Mesendoderm (in vitro differentiated cells): ENCODE results near the gene ZDBF2.
A peak's percentile ranks its signal among the peaks of the same experiment; 100 is the strongest.

Source experiments
- DNase-seq: peaks from one replicate; pipeline ENCODE4 v3.0.0; 2013
- H2AK5ac ChIP-seq: 2 replicates; pipeline ENCODE4 v1.6.1; 2013; ENCODE audit warnings: low read length, inconsistent platforms
- H2BK120ac ChIP-seq: 2 replicates; pipeline ENCODE4 v1.6.1; 2013; ENCODE audit warnings: low read depth, mild to moderate bottlenecking, low read length, moderate library complexity, mixed read lengths
- H2BK15ac ChIP-seq: replicated peaks from 2 replicates; pipeline ENCODE4 v1.6.1; 2013; ENCODE audit warnings: low read depth, mild to moderate bottlenecking, moderate library complexity
- H2BK5ac ChIP-seq: 2 replicates; pipeline ENCODE4 v1.6.1; 2013; ENCODE audit warnings: low read length, inconsistent platforms
- H3K18ac ChIP-seq: 2 replicates; pipeline ENCODE4 v1.6.1; 2013; ENCODE audit warnings: mild to moderate bottlenecking, low read length, mixed read lengths
- H3K23ac ChIP-seq: one replicate; pipeline ENCODE4 v1.6.1; 2013; ENCODE audit warnings: low read length
- H3K27ac ChIP-seq: 2 replicates; pipeline ENCODE4 v1.5.1; 2013; ENCODE audit warnings: low read depth, mild to moderate bottlenecking, inconsistent platforms, low read length, moderate library complexity
- H3K27me3 ChIP-seq: 2 replicates; pipeline ENCODE4 v1.6.1; 2013; ENCODE audit warnings: low read length, control low read depth, mild to moderate bottlenecking, inconsistent platforms; ENCODE audit not compliant: insufficient read depth, poor library complexity
- H3K36me3 ChIP-seq: 2 replicates; pipeline ENCODE4 v1.6.1; 2013; ENCODE audit warnings: low read length, inconsistent platforms; ENCODE audit not compliant: control insufficient read depth, insufficient read depth
- H3K4ac ChIP-seq: one replicate; pipeline ENCODE4 v1.6.1; 2013; ENCODE audit warnings: low read depth, mild to moderate bottlenecking, low read length, moderate library complexity
- H3K4me1 ChIP-seq: 2 replicates; pipeline ENCODE4 v1.6.1; 2013; ENCODE audit warnings: low read depth, low read length, inconsistent platforms; ENCODE audit not compliant: control insufficient read depth
- H3K4me2 ChIP-seq: 2 replicates; pipeline ENCODE4 v1.6.1; 2013; ENCODE audit warnings: low read length
- H3K4me3 ChIP-seq: 2 replicates; pipeline ENCODE4 v1.5.1; 2013; ENCODE audit warnings: mild to moderate bottlenecking, low read length
- H3K56ac ChIP-seq: one replicate; pipeline ENCODE4 v1.6.1; 2013; ENCODE audit warnings: low read length
- H3K79me1 ChIP-seq: 2 replicates; pipeline ENCODE4 v1.6.1; 2013; ENCODE audit warnings: low read length, inconsistent platforms
- H3K79me2 ChIP-seq: 2 replicates; pipeline ENCODE4 v1.6.1; 2013; ENCODE audit warnings: mild to moderate bottlenecking, low read length; ENCODE audit not compliant: control insufficient read depth, insufficient read depth
- H3K9ac ChIP-seq: 2 replicates; pipeline ENCODE4 v1.6.1; 2013; ENCODE audit warnings: low read length, inconsistent platforms
- H4K5ac ChIP-seq: one replicate; pipeline ENCODE4 v1.6.1; 2013; ENCODE audit warnings: low read length
- H4K8ac ChIP-seq: one replicate; pipeline ENCODE4 v1.6.1; 2013; ENCODE audit warnings: low read depth, mild to moderate bottlenecking, control low read depth, low read length, moderate library complexity
- WGBS: extraction: QIAGEN DNeasy Blood & Tissue Kit; methylation state at CpG from one replicate; pipeline ENCODE4 v1.1.7; 2013; ENCODE audit warnings: low lambda C conversion rate, missing lambda C conversion rate; ENCODE audit not compliant: insufficient coverage; ENCODE audit errors: extremely low coverage; 5-methylcytosine and 5-hydroxymethylcytosine counted together

ZDBF2 gene

GRCh38 chr2:206323033-206323432 lies 48.6 kb downstream of the ZDBF2 start:
- H2BK120ac ChIP-seq, result no peak overlapping the region
- H3K79me2 ChIP-seq, result no peaks in the 10 kb centered on the region
- H3K23ac ChIP-seq, result no peak overlapping the region
- H4K8ac ChIP-seq, result no peak overlapping the region
- H3K27ac ChIP-seq, result no peak overlapping the region
- no peak overlapping the region for H3K4ac ChIP-seq
- H3K56ac ChIP-seq, result no peak overlapping the region
- H3K4me1 ChIP-seq, result no peaks in the 10 kb centered on the region
- WGBS, result no CpG with 5 or more reads among the region's 3 CpGs
- H2BK15ac ChIP-seq, result no peak overlapping the region
- no peak overlapping the region for H3K18ac ChIP-seq
- no peak for DNase-seq
- no peak overlapping the region for H4K5ac ChIP-seq
- no peaks in the 10 kb centered on the region for H3K36me3 ChIP-seq
- no peaks in the 10 kb centered on the region for H3K27me3 ChIP-seq
- no peak overlapping the region for H3K9ac ChIP-seq
- H2AK5ac ChIP-seq, result no peak overlapping the region
- H3K4me3 ChIP-seq, result no peak overlapping the region
- H3K79me1 ChIP-seq, result no peaks in the 10 kb centered on the region
- H2BK5ac ChIP-seq, result no peak overlapping the region
- H3K4me2 ChIP-seq, result no peak overlapping the region

- Histone ChIP-seq H3K4ac (no peak overlapping the region), H3K4me2 (no peak overlapping the region), H3K79me1 (no peaks in the 10 kb centered on the region), H3K27me3 (no peaks in the 10 kb centered on the region), H2AK5ac (no peak overlapping the region), H2BK120ac (no peak overlapping the region), H3K4me3 (no peak overlapping the region), H3K27ac (no peak overlapping the region), H3K18ac (no peak overlapping the region), H3K56ac (no peak overlapping the region), H3K23ac (no peak overlapping the region), H3K36me3 (no peaks in the 10 kb centered on the region), H3K79me2 (no peaks in the 10 kb centered on the region), H4K8ac (no peak overlapping the region), H2BK5ac (no peak overlapping the region), H2BK15ac (no peak overlapping the region), H3K9ac (no peak overlapping the region), H3K4me1 (no peaks in the 10 kb centered on the region), H4K5ac (no peak overlapping the region)
- no CpG with 5 or more reads among the region's 4 CpGs for WGBS
- peak; percentile 50 for DNase-seq
Measured at GRCh38 chr2:206323486-206323885, 49.0 kb downstream of the ZDBF2 start.

GRCh38 chr2:206324869-206325268 lies 50.4 kb downstream of the ZDBF2 start:
- Histone ChIP-seq H3K27me3 (no peaks in the 10 kb centered on the region), H3K18ac (no peak overlapping the region), H3K27ac (no peak overlapping the region), H2BK5ac (no peak overlapping the region), H2AK5ac (no peak overlapping the region), H3K4ac (no peak overlapping the region), H2BK120ac (no peak overlapping the region), H4K8ac (no peak overlapping the region), H3K23ac (no peak overlapping the region), H3K4me3 (no peak overlapping the region), H3K4me2 (no peak overlapping the region), H3K9ac (no peak overlapping the region), H2BK15ac (no peak overlapping the region), H4K5ac (no peak overlapping the region), H3K56ac (no peak overlapping the region), H3K79me2 (no peaks in the 10 kb centered on the region), H3K36me3 (no peaks in the 10 kb centered on the region), H3K4me1 (no peaks in the 10 kb centered on the region), H3K79me1 (no peaks in the 10 kb centered on the region)
- DNase-seq, result no peak
- WGBS, result no CpG with 5 or more reads among the region's 6 CpGs

- Histone ChIP-seq H3K79me2 (no peaks in the 10 kb centered on the region), H3K23ac (no peak overlapping the region), H2BK5ac (no peak overlapping the region), H3K79me1 (no peaks in the 10 kb centered on the region), H2AK5ac (no peak overlapping the region), H3K18ac (no peak overlapping the region), H4K8ac (no peak overlapping the region), H3K4me3 (no peak overlapping the region), H3K4me1 (no peaks in the 10 kb centered on the region), H2BK120ac (no peak overlapping the region), H3K27ac (no peak overlapping the region), H3K56ac (no peak overlapping the region), H3K4ac (no peak overlapping the region), H4K5ac (no peak overlapping the region), H3K9ac (no peak overlapping the region), H3K36me3 (no peaks in the 10 kb centered on the region), H3K27me3 (no peaks in the 10 kb centered on the region), H2BK15ac (no peak overlapping the region), H3K4me2 (no peak overlapping the region)
- no CpG with 5 or more reads among the region's 1 CpG for WGBS
- no peak for DNase-seq
Measured at GRCh38 chr2:206328974-206329373, 54.5 kb downstream of the ZDBF2 start.

GRCh38 chr2:206336861-206337260 lies 62.4 kb downstream of the ZDBF2 start:
- Histone ChIP-seq H3K56ac (no peak overlapping the region), H2BK120ac (no peak overlapping the region), H3K27me3 (no peaks in the 10 kb centered on the region), H3K4me2 (no peak overlapping the region), H3K4me3 (no peak overlapping the region), H4K5ac (no peak overlapping the region), H2BK15ac (no peak overlapping the region), H3K4me1 (no peaks in the 10 kb centered on the region), H3K79me2 (no peaks in the 10 kb centered on the region), H3K79me1 (no peaks in the 10 kb centered on the region), H3K27ac (no peak overlapping the region), H2BK5ac (no peak overlapping the region), H3K9ac (no peak overlapping the region), H3K4ac (no peak overlapping the region), H3K36me3 (no peaks in the 10 kb centered on the region), H4K8ac (no peak overlapping the region), H3K23ac (no peak overlapping the region), H3K18ac (no peak overlapping the region), H2AK5ac (no peak overlapping the region)
- no CpG with 5 or more reads among the region's 2 CpGs for WGBS
- DNase-seq, result no peak

DNA sequence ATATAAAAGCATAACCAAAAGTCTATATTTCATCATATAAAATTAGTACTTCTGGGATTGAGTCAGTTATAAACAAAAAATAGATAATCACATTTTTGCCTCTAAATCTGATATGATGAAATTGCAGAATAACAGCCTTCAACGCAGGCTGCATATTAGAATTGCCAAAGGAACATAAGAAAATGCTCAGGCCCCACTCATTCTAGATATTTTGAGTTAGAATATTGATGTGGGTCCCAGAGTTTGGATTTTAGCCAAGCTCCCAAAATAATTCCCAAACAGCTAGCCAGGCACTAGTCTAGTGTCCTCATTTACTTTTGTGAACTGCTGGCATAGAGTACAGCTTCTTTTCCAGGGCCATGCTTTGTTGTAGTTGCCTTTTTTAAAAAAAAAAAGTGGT lies 63.5 kb downstream of the ZDBF2 start:
- Histone ChIP-seq H4K8ac (no peak overlapping the region), H3K4me2 (no peak overlapping the region)
- WGBS, result no CpG with 5 or more reads among the region's 1 CpG

More for the DNA sequence above, 63.5 kb downstream of the ZDBF2 start:
- Histone ChIP-seq H3K79me2 (no peaks in the 10 kb centered on the region), H3K56ac (no peak overlapping the region), H2BK120ac (no peak overlapping the region), H3K36me3 (no peaks in the 10 kb centered on the region), H3K4me1 (no peaks in the 10 kb centered on the region), H3K27me3 (no peaks in the 10 kb centered on the region), H4K5ac (no peak overlapping the region), H3K4ac (no peak overlapping the region), H3K4me3 (no peak overlapping the region), H3K27ac (no peak overlapping the region), H3K9ac (no peak overlapping the region), H3K23ac (no peak overlapping the region), H2BK15ac (no peak overlapping the region), H2BK5ac (no peak overlapping the region), H3K18ac (no peak overlapping the region), H3K79me1 (no peaks in the 10 kb centered on the region), H2AK5ac (no peak overlapping the region)
- DNase-seq, result no peak
